GM18870 (cell line): ENCODE data around the gene CD276.

Experiments used
- ATAC-seq: cut with Tn5 transposase; IDR thresholded peaks from one replicate; pipeline ENCODE4 v1.9.1; 2021; ENCODE audit warnings: moderate library complexity; ENCODE audit not compliant: unreplicated experiment

Gene CD276

GRCh38 chr15:73763931-73764330, 79.7 kb downstream of the CD276 start:
- ATAC-seq: no peak
